ENCODE data around the gene FRY.

FRY gene

GRCh38 chr13:32016631-32017030 lies 14.9 kb upstream of the FRY start:
- Histone ChIP-seq H3K9me3 (ENCODE audit: control insufficient read depth, insufficient read depth, low read depth, low read length) (no peaks in the 10 kb centered on the region), H3K27me3 (ENCODE audit: control insufficient read depth, insufficient read depth, low read length) (no peaks in the 10 kb centered on the region), H3K36me3 (ENCODE audit: control insufficient read depth, insufficient read depth, low read length) (no peaks in the 10 kb centered on the region), H3K9ac (ENCODE audit: low read length) (no peak overlapping the region), H3K27ac (ENCODE audit: low read depth, low read length) (no peak overlapping the region), H3K4me3 (ENCODE audit: low read depth, low read length) (no peak overlapping the region), H3K4me1 (ENCODE audit: control insufficient read depth, insufficient read depth, low read length) (peaks cover 2% of the 10 kb centered on the region; the same call in 1 of the 2 replicates)

DNA sequence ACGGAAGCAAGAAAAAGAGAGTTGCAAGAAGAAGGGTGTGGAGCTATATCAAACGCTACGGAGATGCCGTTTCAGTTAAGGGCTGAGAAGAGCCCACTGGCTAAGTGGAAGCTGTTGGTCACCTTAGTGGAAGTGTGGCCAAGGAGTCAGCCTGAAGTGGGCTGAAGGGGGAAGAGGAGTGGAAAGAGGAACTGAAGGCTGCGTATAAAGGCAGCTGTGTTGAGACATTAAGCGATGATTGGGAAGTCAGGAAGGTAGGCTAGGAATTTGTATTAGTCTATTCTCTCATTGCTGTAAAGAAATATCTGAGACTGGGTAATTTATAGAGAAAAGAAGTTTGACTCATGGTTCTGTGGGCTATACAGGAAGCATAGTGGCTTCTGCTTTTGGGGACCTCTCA lies 14.1 kb upstream of the FRY start:
- Histone ChIP-seq H3K4me1 (ENCODE audit: control insufficient read depth, insufficient read depth, low read length) (no peaks in the 10 kb centered on the region), H3K4me3 (ENCODE audit: low read depth, low read length) (no peak overlapping the region), H3K36me3 (ENCODE audit: control insufficient read depth, insufficient read depth, low read length) (no peaks in the 10 kb centered on the region), H3K9me3 (ENCODE audit: control insufficient read depth, insufficient read depth, low read depth, low read length) (no peaks in the 10 kb centered on the region), H3K27me3 (ENCODE audit: control insufficient read depth, insufficient read depth, low read length) (no peaks in the 10 kb centered on the region), H3K27ac (ENCODE audit: low read depth, low read length) (no peak overlapping the region), H3K9ac (ENCODE audit: low read length) (no peak overlapping the region)

DNA sequence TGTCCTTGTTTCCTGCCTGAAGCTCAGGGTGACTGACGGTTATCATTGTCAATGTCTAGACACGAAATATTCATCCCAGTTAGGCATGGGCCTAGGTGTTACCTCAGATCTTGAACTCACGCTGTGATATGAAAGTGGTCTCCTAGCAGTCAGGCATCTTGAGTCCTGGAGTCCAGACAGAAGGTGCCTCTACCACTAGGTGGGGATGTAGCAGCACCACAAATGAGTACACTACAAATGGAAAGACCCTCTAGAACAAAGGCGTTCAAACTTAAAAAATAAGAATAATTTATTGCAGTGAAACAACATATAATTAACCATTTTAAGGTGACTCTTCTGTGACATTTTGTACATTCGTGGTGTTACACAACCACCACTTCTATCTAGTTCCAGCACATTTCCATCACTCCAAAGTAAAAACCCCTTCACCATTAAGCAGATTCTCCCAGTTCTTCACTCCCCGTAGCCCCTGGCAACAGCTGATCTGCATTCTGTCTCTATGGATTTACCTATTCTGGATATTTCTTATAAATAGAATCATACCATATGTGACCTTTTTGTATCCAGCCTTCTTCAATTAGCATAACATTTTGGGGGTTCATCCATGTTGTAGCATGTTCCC lies 11.9 kb upstream of the FRY start:
- H3K4me1 ChIP-seq (ENCODE audit: control insufficient read depth, insufficient read depth, low read length): no peaks in the 10 kb centered on the region
- no peak overlapping the region for H3K4me3 ChIP-seq (ENCODE audit: low read depth, low read length)
- no peak overlapping the region for H3K27ac ChIP-seq (ENCODE audit: low read depth, low read length)
- no peaks in the 10 kb centered on the region for H3K27me3 ChIP-seq (ENCODE audit: control insufficient read depth, insufficient read depth, low read length)
- H3K9me3 ChIP-seq (ENCODE audit: control insufficient read depth, insufficient read depth, low read depth, low read length): no peaks in the 10 kb centered on the region
- no peak overlapping the region for H3K9ac ChIP-seq (ENCODE audit: low read length)
- no peaks in the 10 kb centered on the region for H3K36me3 ChIP-seq (ENCODE audit: control insufficient read depth, insufficient read depth, low read length)

DNA sequence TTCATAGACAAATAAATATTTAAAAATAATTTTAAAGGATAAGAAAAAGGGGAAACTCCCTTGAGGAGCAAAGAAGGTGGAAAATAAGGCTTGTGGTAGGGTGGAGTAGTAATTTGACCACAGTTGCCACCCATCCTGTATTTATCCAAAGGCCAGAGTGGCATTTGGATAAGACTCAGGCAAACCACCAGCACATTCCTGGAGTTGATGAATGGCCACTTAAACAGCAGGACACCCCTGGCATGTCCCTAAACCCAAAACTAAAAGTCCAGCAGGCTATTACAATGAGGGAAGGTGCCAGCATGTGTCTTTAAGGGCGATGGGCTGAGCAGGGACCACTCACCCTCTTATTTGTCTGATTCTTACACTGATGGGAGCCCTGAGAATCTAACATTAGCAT lies 9.8 kb upstream of the FRY start:
- Histone ChIP-seq H3K9me3 (ENCODE audit: control insufficient read depth, insufficient read depth, low read depth, low read length) (no peaks in the 10 kb centered on the region), H3K4me3 (ENCODE audit: low read depth, low read length) (no peak overlapping the region), H3K27me3 (ENCODE audit: control insufficient read depth, insufficient read depth, low read length) (no peaks in the 10 kb centered on the region), H3K4me1 (ENCODE audit: control insufficient read depth, insufficient read depth, low read length) (peaks cover 10% of the 10 kb centered on the region), H3K36me3 (ENCODE audit: control insufficient read depth, insufficient read depth, low read length) (no peaks in the 10 kb centered on the region), H3K27ac (ENCODE audit: low read depth, low read length) (no peak overlapping the region), H3K9ac (ENCODE audit: low read length) (no peak overlapping the region)

- no peak overlapping the region for H3K27ac ChIP-seq (ENCODE audit: low read depth, low read length)
- H3K27me3 ChIP-seq (ENCODE audit: control insufficient read depth, insufficient read depth, low read length): no peaks in the 10 kb centered on the region
- H3K9ac ChIP-seq (ENCODE audit: low read length): no peak overlapping the region
- H3K9me3 ChIP-seq (ENCODE audit: control insufficient read depth, insufficient read depth, low read depth, low read length): no peaks in the 10 kb centered on the region
- H3K4me3 ChIP-seq (ENCODE audit: low read depth, low read length): no peak overlapping the region
- no peaks in the 10 kb centered on the region for H3K36me3 ChIP-seq (ENCODE audit: control insufficient read depth, insufficient read depth, low read length)
- H3K4me1 ChIP-seq (ENCODE audit: control insufficient read depth, insufficient read depth, low read length): peaks cover 10% of the 10 kb centered on the region
Observed at GRCh38 chr13:32022311-32022710, 9.3 kb upstream of the FRY start.

- Histone ChIP-seq H3K4me3 (ENCODE audit: low read depth, low read length) (no peak overlapping the region), H3K4me1 (ENCODE audit: control insufficient read depth, insufficient read depth, low read length) (peaks cover 10% of the 10 kb centered on the region), H3K27ac (ENCODE audit: low read depth, low read length) (no peak overlapping the region), H3K36me3 (ENCODE audit: control insufficient read depth, insufficient read depth, low read length) (no peaks in the 10 kb centered on the region), H3K27me3 (ENCODE audit: control insufficient read depth, insufficient read depth, low read length) (no peaks in the 10 kb centered on the region), H3K9me3 (ENCODE audit: control insufficient read depth, insufficient read depth, low read depth, low read length) (no peaks in the 10 kb centered on the region), H3K9ac (ENCODE audit: low read length) (no peak overlapping the region)
Observed at GRCh38 chr13:32023096-32023495, 8.5 kb upstream of the FRY start.

- Histone ChIP-seq H3K4me3 (ENCODE audit: low read depth, low read length) (no peak overlapping the region), H3K4me1 (ENCODE audit: control insufficient read depth, insufficient read depth, low read length) (peaks cover 14% of the 10 kb centered on the region)
Observed at GRCh38 chr13:32023698-32024097, 7.9 kb upstream of the FRY start.

DNA sequence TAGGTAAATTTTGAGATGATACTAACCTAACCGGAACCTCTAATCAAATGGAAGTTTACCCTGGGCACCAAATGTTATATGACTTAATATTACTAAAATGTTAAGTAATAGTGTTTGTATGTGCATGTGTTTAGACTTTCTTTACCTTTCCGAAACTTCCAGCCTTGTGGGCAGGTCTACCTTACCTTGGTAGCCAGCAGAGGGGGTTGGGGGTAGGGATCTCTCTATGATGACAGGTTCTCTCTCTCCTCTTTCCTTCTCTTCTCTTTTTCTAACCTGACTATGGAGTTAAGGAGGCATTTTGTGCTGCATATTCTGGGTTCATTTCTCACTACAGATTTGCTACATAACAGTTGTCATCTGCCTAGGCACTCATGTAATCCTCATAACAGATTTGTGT lies 6.8 kb upstream of the FRY start:
- H3K4me3 ChIP-seq (ENCODE audit: low read depth, low read length): no peak overlapping the region
- H3K9me3 ChIP-seq (ENCODE audit: control insufficient read depth, insufficient read depth, low read depth, low read length): no peaks in the 10 kb centered on the region
- H3K27me3 ChIP-seq (ENCODE audit: control insufficient read depth, insufficient read depth, low read length): 0 out of 2 replicates have a peak, but pooled peaks cover 1% of the 10 kb centered on the region
- no peak overlapping the region for H3K9ac ChIP-seq (ENCODE audit: low read length)
- H3K27ac ChIP-seq (ENCODE audit: low read depth, low read length): no peak overlapping the region
- H3K36me3 ChIP-seq (ENCODE audit: control insufficient read depth, insufficient read depth, low read length): no peaks in the 10 kb centered on the region
- peaks cover 18% of the 10 kb centered on the region for H3K4me1 ChIP-seq (ENCODE audit: control insufficient read depth, insufficient read depth, low read length)

More at GRCh38 chr13:32023698-32024097, 7.9 kb upstream of the FRY start:
- H3K9ac ChIP-seq (ENCODE audit: low read length): no peak overlapping the region
- no peak overlapping the region for H3K27ac ChIP-seq (ENCODE audit: low read depth, low read length)
- no peaks in the 10 kb centered on the region for H3K36me3 ChIP-seq (ENCODE audit: control insufficient read depth, insufficient read depth, low read length)
- H3K27me3 ChIP-seq (ENCODE audit: control insufficient read depth, insufficient read depth, low read length): no peaks in the 10 kb centered on the region
- no peaks in the 10 kb centered on the region for H3K9me3 ChIP-seq (ENCODE audit: control insufficient read depth, insufficient read depth, low read depth, low read length)

GRCh38 chr13:32025730-32026129 lies 5.8 kb upstream of the FRY start:
- Histone ChIP-seq H3K4me3 (ENCODE audit: low read depth, low read length) (no peak overlapping the region), H3K27ac (ENCODE audit: low read depth, low read length) (no peak overlapping the region), H3K4me1 (ENCODE audit: control insufficient read depth, insufficient read depth, low read length) (peaks cover 24% of the 10 kb centered on the region), H3K36me3 (ENCODE audit: control insufficient read depth, insufficient read depth, low read length) (no peaks in the 10 kb centered on the region), H3K27me3 (ENCODE audit: control insufficient read depth, insufficient read depth, low read length) (peaks cover 9% of the 10 kb centered on the region; the same call in 1 of the 2 replicates), H3K9me3 (ENCODE audit: control insufficient read depth, insufficient read depth, low read depth, low read length) (no peaks in the 10 kb centered on the region), H3K9ac (ENCODE audit: low read length) (no peak overlapping the region)

- no peaks in the 10 kb centered on the region for H3K9me3 ChIP-seq (ENCODE audit: control insufficient read depth, insufficient read depth, low read depth, low read length)
- no peaks in the 10 kb centered on the region for H3K36me3 ChIP-seq (ENCODE audit: control insufficient read depth, insufficient read depth, low read length)
- no peak overlapping the region for H3K9ac ChIP-seq (ENCODE audit: low read length)
- H3K27ac ChIP-seq (ENCODE audit: low read depth, low read length): no peak overlapping the region
- peaks cover 26% of the 10 kb centered on the region for H3K4me1 ChIP-seq (ENCODE audit: control insufficient read depth, insufficient read depth, low read length)
- H3K4me3 ChIP-seq (ENCODE audit: low read depth, low read length): no peak overlapping the region
- peaks cover 10% of the 10 kb centered on the region; the same call in 1 of the 2 replicates for H3K27me3 ChIP-seq (ENCODE audit: control insufficient read depth, insufficient read depth, low read length)
Observed at GRCh38 chr13:32026623-32027022, 5.0 kb upstream of the FRY start.

DNA sequence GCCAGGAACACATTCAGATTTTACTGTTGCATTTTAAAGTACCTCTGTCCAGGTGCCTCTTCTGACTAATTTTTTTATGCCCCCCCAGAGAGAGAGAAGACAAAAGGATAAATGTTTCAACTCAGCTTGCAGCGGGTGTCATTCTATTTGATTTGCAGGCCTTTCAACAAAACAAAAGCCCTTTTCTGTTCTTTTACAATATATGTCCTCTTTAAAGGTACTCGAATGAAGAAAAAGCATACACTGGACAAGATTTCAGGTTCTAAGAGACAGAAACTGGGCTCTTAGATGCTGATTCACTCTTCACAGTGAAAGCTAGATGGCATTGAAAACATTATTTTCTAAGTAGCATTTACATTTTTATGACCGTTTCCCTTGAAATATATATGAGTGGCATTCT lies 2.9 kb upstream of the FRY start:
- no peaks in the 10 kb centered on the region for H3K9me3 ChIP-seq (ENCODE audit: control insufficient read depth, insufficient read depth, low read depth, low read length)
- no peak overlapping the region for H3K4me3 ChIP-seq (ENCODE audit: low read depth, low read length)
- 0 out of 2 replicates have a peak overlapping the region, but pooled peaks have one; percentile 40 for H3K27ac ChIP-seq (ENCODE audit: low read depth, low read length)
- H3K9ac ChIP-seq (ENCODE audit: low read length): no peak overlapping the region
- H3K4me1 ChIP-seq (ENCODE audit: control insufficient read depth, insufficient read depth, low read length): peaks cover 26% of the 10 kb centered on the region
- H3K36me3 ChIP-seq (ENCODE audit: control insufficient read depth, insufficient read depth, low read length): no peaks in the 10 kb centered on the region
- peaks cover 14% of the 10 kb centered on the region; the same call in 1 of the 2 replicates for H3K27me3 ChIP-seq (ENCODE audit: control insufficient read depth, insufficient read depth, low read length)
